ENCODE measurements around the gene LOXL3.

- TF ChIP-seq ZNF274 (IDR thresholded peaks at IDR 0.05; ENCODE audit: low read depth, low read length): no peak
- no peak for TF ChIP-seq SUZ12 (IDR thresholded peaks at IDR 0.05; ENCODE audit: extremely low read depth, insufficient read depth, insufficient read length)
- no peak for TF ChIP-seq YY1 (IDR thresholded peaks at IDR 0.05; ENCODE audit: insufficient read depth, insufficient read length)
These were observed 23.7 kb upstream of the LOXL3 start for GRCh38 chr2:74577448-74577847.

Data from NT2/D1 (cell line).